GM19372 (cell line): ENCODE measurements around the gene ZNF618.

Source experiments
- ATAC-seq: cut with Tn5 transposase; IDR thresholded peaks from one replicate; pipeline ENCODE4 v1.9.1; 2021; ENCODE audit warnings: mild to moderate bottlenecking, low read depth, moderate library complexity; ENCODE audit not compliant: unreplicated experiment

The ZNF618 gene

GRCh38 chr9:113931777-113932176 lies 55.7 kb downstream of the ZNF618 start:
- no peak for ATAC-seq

GRCh38 chr9:113932906-113933584 lies 56.9 kb downstream of the ZNF618 start:
- no peak for ATAC-seq

- ATAC-seq: no peak
Measured at GRCh38 chr9:113933671-113934070, 57.6 kb downstream of the ZNF618 start.

GRCh38 chr9:113934167-113934828 lies 58.2 kb downstream of the ZNF618 start:
- ATAC-seq: no peak

- ATAC-seq: no peak
Measured at GRCh38 chr9:113934829-113935676, 58.9 kb downstream of the ZNF618 start.

- no peak for ATAC-seq
Measured at GRCh38 chr9:113935677-113936380, 59.7 kb downstream of the ZNF618 start.

- ATAC-seq: no peak
Measured at GRCh38 chr9:113940077-113940476, 64.0 kb downstream of the ZNF618 start.

- no peak for ATAC-seq
Measured at GRCh38 chr9:113941056-113941455, 64.9 kb downstream of the ZNF618 start.

GRCh38 chr9:113941526-113941925 lies 65.4 kb downstream of the ZNF618 start:
- ATAC-seq: no peak

GRCh38 chr9:113943112-113944009 lies 67.3 kb downstream of the ZNF618 start:
- no peak for ATAC-seq

GRCh38 chr9:113945784-113946183 lies 69.7 kb downstream of the ZNF618 start:
- ATAC-seq: no peak

- ATAC-seq: no peak
Measured at GRCh38 chr9:113946496-113947115, 70.5 kb downstream of the ZNF618 start.

- no peak for ATAC-seq
Measured at GRCh38 chr9:113947941-113948340, 71.8 kb downstream of the ZNF618 start.

- no peak for ATAC-seq
Measured at GRCh38 chr9:113948891-113949570, 72.9 kb downstream of the ZNF618 start.

- ATAC-seq: no peak
Measured at GRCh38 chr9:113949571-113950078, 73.5 kb downstream of the ZNF618 start.

- ATAC-seq: no peak
Measured at GRCh38 chr9:113950195-113951031, 74.3 kb downstream of the ZNF618 start.

- no peak for ATAC-seq
Measured at GRCh38 chr9:113951032-113951372, 74.9 kb downstream of the ZNF618 start.

GRCh38 chr9:113952676-113953075 lies 76.6 kb downstream of the ZNF618 start:
- no peak for ATAC-seq
